AG09309 (cell line): Measurements from ENCODE around the gene LRCOL1.

Experiments
- DNase-seq: peaks from one replicate; pipeline ENCODE4 v3.0.0-alpha.2; 2010; ENCODE audit warnings: low read depth
- H3K4me3 ChIP-seq: 2 replicates; pipeline ENCODE4 v1.5.1; 2011; ENCODE audit warnings: mild to moderate bottlenecking, low read depth, low read length, moderate library complexity; ENCODE audit not compliant: control insufficient read depth
- CTCF ChIP-seq: IDR thresholded peaks from 2 replicates; pipeline ENCODE4 v1.5.1; 2011; ENCODE audit warnings: mild to moderate bottlenecking, low read depth, low read length, inconsistent platforms; ENCODE audit not compliant: insufficient read depth, control insufficient read depth; ENCODE audit errors: missing control alignments

The LRCOL1 gene

GRCh38 chr12:132571051-132571450 is 39.3 kb downstream of the LRCOL1 start:
- no peak overlapping the region for H3K4me3 ChIP-seq
- TF ChIP-seq CTCF = no peak
- DNase-seq = no peak

GRCh38 chr12:132570635-132571034 is 39.7 kb downstream of the LRCOL1 start:
- TF ChIP-seq CTCF = no peak
- H3K4me3 ChIP-seq = no peak overlapping the region
- DNase-seq = no peak

GRCh38 chr12:132569856-132570480 is 40.4 kb downstream of the LRCOL1 start:
- no peak for DNase-seq
- TF ChIP-seq CTCF = no peak
- H3K4me3 ChIP-seq = no peak overlapping the region

DNA sequence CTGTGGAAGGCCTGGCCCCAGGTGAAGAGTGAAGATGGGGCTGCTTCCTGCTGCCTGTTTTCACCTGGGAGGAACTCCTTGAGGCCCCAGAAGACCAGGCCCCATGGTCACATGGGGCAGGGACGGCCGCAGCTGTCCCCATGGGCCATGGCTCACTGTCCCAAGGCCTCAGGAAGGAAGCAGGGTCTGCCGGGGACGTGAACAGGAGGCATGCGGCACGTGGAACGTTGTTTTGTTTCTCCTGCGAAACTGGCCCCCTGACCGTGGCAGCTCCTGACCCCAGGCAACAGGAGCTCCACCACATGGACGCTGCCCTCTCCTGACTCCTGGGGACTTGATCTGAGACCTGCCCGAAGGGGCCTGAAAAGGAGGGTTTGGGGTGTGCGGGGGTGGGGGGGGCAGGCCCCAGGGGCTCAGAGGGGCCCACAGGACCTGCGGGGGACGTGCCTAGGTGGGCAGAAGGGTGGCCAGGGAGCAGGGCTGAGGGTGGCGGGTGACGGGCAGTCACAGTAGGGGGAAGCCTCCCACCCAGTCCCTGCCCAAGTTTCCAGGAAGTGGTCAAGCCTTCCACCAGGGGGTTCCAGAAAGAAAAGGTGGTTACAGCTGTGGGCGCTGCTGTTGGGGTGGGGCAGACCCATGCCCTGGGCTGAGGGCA is 41.4 kb downstream of the LRCOL1 start:
- no peak for DNase-seq
- TF ChIP-seq CTCF = no peak
- no peak overlapping the region for H3K4me3 ChIP-seq

- no peak overlapping the region for H3K4me3 ChIP-seq
- TF ChIP-seq CTCF = no peak
- no peak for DNase-seq
Measured at GRCh38 chr12:132568301-132568700, 42.1 kb downstream of the LRCOL1 start.

DNA sequence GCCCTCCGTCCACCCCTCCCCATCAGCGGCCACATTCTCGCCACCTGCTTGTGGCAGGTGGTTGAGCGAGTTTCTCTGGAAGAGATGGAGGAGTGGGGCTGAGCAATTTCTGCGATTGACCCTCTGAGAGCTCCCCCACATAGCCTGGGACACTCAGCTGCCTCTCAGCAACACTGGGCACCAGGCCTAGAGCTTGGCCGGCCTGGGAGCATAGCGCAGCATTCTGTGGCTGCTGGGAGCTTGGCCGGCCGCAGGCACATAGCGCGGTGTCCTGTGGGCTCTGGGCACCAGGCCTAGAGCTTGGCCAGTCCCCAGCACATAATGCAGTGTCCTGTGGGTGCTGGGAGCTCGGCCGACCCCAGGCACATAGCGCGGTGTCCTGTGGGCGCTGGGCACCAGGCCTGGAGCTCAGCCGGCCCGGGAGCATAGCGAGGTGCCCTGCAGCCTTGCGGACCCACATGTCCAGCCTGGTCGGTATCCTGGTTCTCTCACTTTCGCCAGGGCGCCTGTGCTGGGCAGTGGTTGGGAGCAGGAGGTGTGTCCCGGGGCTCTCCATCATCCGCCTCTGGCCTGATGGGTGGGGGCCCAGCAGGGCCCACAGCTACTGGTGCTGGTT is 43.8 kb downstream of the LRCOL1 start:
- H3K4me3 ChIP-seq = no peak overlapping the region
- no peak for TF ChIP-seq CTCF
- DNase-seq = no peak
